Activated CD8-positive, alpha-beta memory T cell treated with anti-CD3 and anti-CD28 coated beads for 4 hours (primary cell): ENCODE measurements around the gene EFHD2.
"Not testable (repeated sequence)": the region's sequence is repeated elsewhere in the genome, so short reads cannot be mapped to it uniquely, and the experiment has no call there.

Experiments
- DNase-seq, 2 donors: peaks; one replicate each; pipeline ENCODE4 v3.0.0-alpha.2; 2020; ENCODE audit warnings: low read depth in 2 of 2

The EFHD2 gene

GRCh38 chr1:15430787-15431570 lies 21.3 kb downstream of the EFHD2 start:
- DNase-seq = peak in 1 of 2 donors; percentile 60

- no peak for DNase-seq
These were observed 21.9 kb downstream of the EFHD2 start for GRCh38 chr1:15431571-15431948.

- DNase-seq = no peak
These were observed 22.6 kb downstream of the EFHD2 start for GRCh38 chr1:15432324-15432723.

- DNase-seq = no peak
These were observed 23.8 kb downstream of the EFHD2 start for GRCh38 chr1:15433471-15433870.

GRCh38 chr1:15434739-15435138 lies 25.1 kb downstream of the EFHD2 start:
- not testable (repeated sequence) for DNase-seq

GRCh38 chr1:15435239-15436077 lies 25.8 kb downstream of the EFHD2 start:
- no peak for DNase-seq

GRCh38 chr1:15436881-15437442 lies 27.3 kb downstream of the EFHD2 start:
- no peak for DNase-seq

GRCh38 chr1:15439325-15439724 lies 29.6 kb downstream of the EFHD2 start:
- DNase-seq = no peak

- no peak for DNase-seq
These were observed 30.7 kb downstream of the EFHD2 start for GRCh38 chr1:15440357-15440756.

- no peak for DNase-seq
These were observed 31.6 kb downstream of the EFHD2 start for GRCh38 chr1:15441247-15441646.

- no peak for DNase-seq
These were observed 32.4 kb downstream of the EFHD2 start for GRCh38 chr1:15442119-15442518.

GRCh38 chr1:15442759-15443158 lies 33.1 kb downstream of the EFHD2 start:
- no peak for DNase-seq

- DNase-seq = no peak
These were observed 33.6 kb downstream of the EFHD2 start for GRCh38 chr1:15443281-15443680.

GRCh38 chr1:15444468-15445389 lies 35.0 kb downstream of the EFHD2 start:
- DNase-seq = no peak

GRCh38 chr1:15445390-15446122 lies 35.9 kb downstream of the EFHD2 start:
- no peak for DNase-seq

GRCh38 chr1:15446212-15446611 lies 36.5 kb downstream of the EFHD2 start:
- DNase-seq = no peak

GRCh38 chr1:15448877-15449462 lies 39.3 kb downstream of the EFHD2 start:
- DNase-seq = no peak

GRCh38 chr1:15449567-15449966 lies 39.9 kb downstream of the EFHD2 start:
- DNase-seq = no peak

GRCh38 chr1:15451014-15451722 lies 41.5 kb downstream of the EFHD2 start:
- DNase-seq = no peak

- DNase-seq = no peak
These were observed 42.5 kb downstream of the EFHD2 start for GRCh38 chr1:15452216-15452615.
